CD4-positive, alpha-beta T cell (primary cell): ENCODE results near the gene KCNQ1. TPM values are rescaled to one million over a fixed set of nuclear protein-coding genes. Genes with fewer than 3 reads are reported as not detected.

Experiments
- ATAC-seq: fragments of 200-7000 bp; cut with Tn5 transposase; one replicate; pipeline ENCODE4 v1.10.0; 2022; ENCODE audit warnings: mild to moderate bottlenecking; ENCODE audit not compliant: poor library complexity
- CTCF ChIA-PET: fragments of 350-600 bp; sonication (Branson Sonifier 250); formaldehyde crosslinking; loops from one replicate; lab custom pipeline; 2021; ENCODE audit warnings: antibody characterized with exemption, inconsistent platforms; lab: Charles Lee
- POLR2A ChIA-PET: fragments of 350-600 bp; sonication (Branson Sonifier 250); formaldehyde crosslinking; loops from one replicate; lab custom pipeline; 2021; ENCODE audit warnings: antibody characterized with exemption, inconsistent platforms; lab: Charles Lee
- DNase-seq, 14 experiments: peaks; one replicate each; pipeline ENCODE4 v3.0.0-alpha.2; 2013 to 2020; ENCODE audit warnings: mixed read lengths in 2 of 14
- H3K27ac ChIP-seq, 2 donors: one replicate each; pipeline versions ENCODE4 v1.5.1 to v1.7.0; 2013; ENCODE audit warnings: low read length in 2 of 2, low read depth in 1 of 2, mild to moderate bottlenecking in 1 of 2
- H3K27me3 ChIP-seq, 2 experiments: 1 replicate in 1 of 2; 2 replicates in 1 of 2; pipeline versions ENCODE4 v1.6.1 to v1.7.0; 2013; ENCODE audit warnings: low read length in 2 of 2, control low read depth in 1 of 2, mild to moderate bottlenecking in 1 of 2, moderate library complexity in 1 of 2; ENCODE audit not compliant: insufficient read depth in 2 of 2, control insufficient read depth in 1 of 2
- H3K36me3 ChIP-seq: one replicate; pipeline ENCODE4 v1.6.1; 2013; ENCODE audit warnings: low read length, control low read depth; ENCODE audit not compliant: insufficient read depth
- H3K4me1 ChIP-seq: one replicate; pipeline ENCODE4 v1.6.1; 2013; ENCODE audit warnings: low read length, control low read depth; ENCODE audit not compliant: insufficient read depth
- H3K4me3 ChIP-seq: one replicate; pipeline ENCODE4 v1.5.1; 2013; ENCODE audit warnings: mild to moderate bottlenecking, low read length, moderate library complexity
- H3K9me3 ChIP-seq, 2 experiments: 1 replicate in 1 of 2; 2 replicates in 1 of 2; pipeline versions ENCODE4 v1.6.1 to v1.7.0; 2013; ENCODE audit warnings: low read length in 2 of 2, mild to moderate bottlenecking in 2 of 2, control low read depth in 1 of 2, moderate library complexity in 1 of 2; ENCODE audit not compliant: control insufficient read depth in 1 of 2, insufficient read depth in 1 of 2
- H3K27ac Mint-ChIP-seq: one replicate; pipeline ENCODE4 v1.8.0; 2020; ENCODE audit warnings: mixed read lengths
- H3K27me3 Mint-ChIP-seq: one replicate; pipeline ENCODE4 v1.8.0; 2021; ENCODE audit warnings: mixed read lengths
- H3K36me3 Mint-ChIP-seq: one replicate; pipeline ENCODE4 v1.8.0; 2021; ENCODE audit warnings: low read depth, mixed read lengths
- H3K4me1 Mint-ChIP-seq: one replicate; pipeline ENCODE4 v1.8.0; 2021; ENCODE audit warnings: low read depth, mixed read lengths
- H3K4me3 Mint-ChIP-seq: one replicate; pipeline ENCODE4 v1.8.0; 2020; ENCODE audit warnings: mild to moderate bottlenecking, mixed read lengths
- H3K9me3 Mint-ChIP-seq: one replicate; pipeline ENCODE4 v1.8.0; 2020; ENCODE audit warnings: mixed read lengths
- CTCF ChIP-seq: fragments of 200-600 bp; IDR thresholded peaks from one replicate; pipeline ENCODE4 v1.8.0; 2022; ENCODE audit warnings: antibody characterized with exemption, mild to moderate bottlenecking
- intact Hi-C, 2 experiments: fragments of 100-400 bp; cut with DNase I in 1 of 2; cut with micrococcal nuclease in 1 of 2; formaldehyde crosslinking; loops; one replicate each; pipeline versions ENCODE4 v1.15.1 to v1.9.0; 2023 to 2025; cut with DNase I, micrococcal nuclease
- total RNA-seq, 174 experiments: library from RNA in 2 of 174; stranded (reverse) in 2 of 174; gene quantifications; one replicate each; pipeline ENCODE4 v1.2.3 and lab custom pipeline; 2021 to 2026

KCNQ1 gene
- total RNA-seq, 2 experiments from 2014 or later: 31.3 to 33.1 TPM

GRCh38 chr11:2519862-2520735 is 75.3 kb downstream of the KCNQ1 start:
- no peak for TF ChIP-seq CTCF
- Histone ChIP-seq H3K9me3 (no peaks in the 10 kb centered on the region), H3K27me3 (no peaks in the 10 kb centered on the region), H3K36me3 (no peaks in the 10 kb centered on the region), H3K4me1 (peaks cover 3% of the 10 kb centered on the region), H3K4me3 (no peak overlapping the region), H3K27ac (no peak overlapping the region)
- peak in 2 of 14 experiments; percentile 6 to 14 for DNase-seq
- ChIA-PET POLR2A (no interaction called here), CTCF (no interaction called here)
- Mint-ChIP-seq H3K4me1 (peaks cover 13% of the 10 kb centered on the region), H3K27me3 (no peaks in the 10 kb centered on the region), H3K9me3 (no peaks in the 10 kb centered on the region), H3K36me3 (no peaks in the 10 kb centered on the region), H3K27ac (no peak overlapping the region), H3K4me3 (no peak overlapping the region)
- intact Hi-C loops: no loop called here
- no peak for ATAC-seq

GRCh38 chr11:2520736-2521035 is 75.9 kb downstream of the KCNQ1 start:
- Histone ChIP-seq H3K27me3 (no peaks in the 10 kb centered on the region), H3K4me3 (no peak overlapping the region), H3K27ac (no peak overlapping the region), H3K36me3 (no peaks in the 10 kb centered on the region), H3K9me3 (no peaks in the 10 kb centered on the region), H3K4me1 (peaks cover 9% of the 10 kb centered on the region)
- ChIA-PET CTCF (no interaction called here), POLR2A (no interaction called here)
- Mint-ChIP-seq H3K27ac (no peak overlapping the region), H3K36me3 (no peaks in the 10 kb centered on the region), H3K4me3 (no peak overlapping the region), H3K27me3 (no peaks in the 10 kb centered on the region), H3K4me1 (peaks cover 19% of the 10 kb centered on the region), H3K9me3 (no peaks in the 10 kb centered on the region)
- TF ChIP-seq CTCF: no peak
- DNase-seq (peak in 1 of 14 experiments; percentile 6), ATAC-seq (no peak)
- intact Hi-C loops: no loop called here

GRCh38 chr11:2521081-2521732 is 76.4 kb downstream of the KCNQ1 start:
- H3K4me1 Mint-ChIP-seq: peaks cover 24% of the 10 kb centered on the region
- intact Hi-C loops: no loop called here
- Histone ChIP-seq H3K36me3 (no peaks in the 10 kb centered on the region), H3K27ac (no peak overlapping the region), H3K9me3 (no peaks in the 10 kb centered on the region), H3K27me3 (no peaks in the 10 kb centered on the region), H3K4me1 (peaks cover 14% of the 10 kb centered on the region), H3K4me3 (no peak overlapping the region)
- no peak overlapping the region for H3K27ac Mint-ChIP-seq
- no peaks in the 10 kb centered on the region for H3K27me3 Mint-ChIP-seq
- POLR2A ChIA-PET: no interaction called here
- no peak overlapping the region for H3K4me3 Mint-ChIP-seq
- CTCF ChIA-PET: no interaction called here
- no peak for TF ChIP-seq CTCF
- H3K9me3 Mint-ChIP-seq: no peaks in the 10 kb centered on the region
- H3K36me3 Mint-ChIP-seq: no peaks in the 10 kb centered on the region
- no peak for ATAC-seq
- DNase-seq: peak in 1 of 14 experiments; percentile 21
